Activated naive CD4-positive, alpha-beta T cell treated with Interleukin-2 at 50 U/mL for 16 hours (primary cell): ENCODE data around the gene SPOP.
"Not testable (repeated sequence)": the region's sequence is repeated elsewhere in the genome, so short reads cannot be mapped to it uniquely, and the experiment has no call there.

Experiments used
- DNase-seq: peaks from one replicate; pipeline ENCODE4 v3.0.0-alpha.2; 2020

SPOP gene

DNA sequence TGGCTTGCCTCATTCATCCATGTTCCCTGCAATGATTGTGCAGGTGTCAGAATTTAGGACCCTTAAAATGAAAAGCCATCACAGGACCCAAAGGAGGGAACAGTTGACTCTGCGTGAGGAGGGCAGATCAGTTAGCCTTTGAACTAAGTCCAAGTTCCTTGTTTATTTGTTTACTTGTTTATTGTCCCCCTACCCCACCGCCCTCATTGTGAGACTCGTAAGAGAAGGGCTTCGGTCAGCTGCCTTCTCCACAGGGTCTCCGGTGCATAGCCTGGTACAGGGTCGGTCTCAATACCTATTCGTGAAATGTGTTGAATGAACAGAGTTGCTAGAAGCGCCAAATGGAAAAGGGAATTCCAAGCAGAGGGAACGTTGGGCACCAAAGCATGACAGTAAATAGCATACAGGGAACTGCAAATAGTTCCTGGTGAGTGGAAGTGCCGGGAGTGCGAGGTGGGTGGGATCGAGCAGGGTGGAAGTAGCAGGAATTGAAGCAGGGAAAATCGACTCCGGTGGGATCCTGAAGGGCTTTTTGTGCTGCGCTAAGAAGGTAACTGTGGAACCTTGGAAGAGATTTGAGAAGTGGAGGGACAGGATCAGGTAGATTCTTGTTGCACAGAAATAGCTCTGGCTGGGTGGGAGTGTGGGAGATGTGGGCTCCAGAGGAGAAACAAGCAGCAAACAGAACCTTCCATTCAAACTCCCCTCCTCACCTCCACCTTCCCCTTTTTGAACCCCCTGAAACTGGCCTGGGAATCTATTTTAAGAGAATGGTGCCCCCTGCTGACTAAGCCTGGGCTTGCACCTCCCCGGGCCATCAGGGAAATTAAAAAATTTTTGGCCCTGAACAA is 17.2 kb upstream of the SPOP start:
- DNase-seq: peak; percentile 78

DNA sequence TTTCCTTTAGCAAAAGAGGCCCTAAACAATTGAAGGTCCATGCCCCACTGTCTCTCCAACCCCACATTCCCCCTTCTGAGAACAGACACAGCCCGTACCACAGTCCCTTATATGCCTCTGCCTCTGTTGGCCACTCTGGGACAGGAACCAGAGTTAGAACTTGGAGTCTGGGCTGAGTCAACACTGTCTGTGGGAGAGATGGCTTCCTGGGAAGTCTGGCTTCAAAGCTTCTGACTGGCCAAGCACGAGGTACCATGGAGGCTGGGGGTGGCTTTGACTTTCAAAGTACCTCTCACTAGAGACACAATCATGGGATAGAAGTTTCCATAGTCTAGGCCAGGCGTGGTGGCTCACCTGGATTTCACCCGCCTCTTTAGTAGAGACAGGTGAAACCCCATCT is 14.9 kb upstream of the SPOP start:
- DNase-seq: no peak

DNA sequence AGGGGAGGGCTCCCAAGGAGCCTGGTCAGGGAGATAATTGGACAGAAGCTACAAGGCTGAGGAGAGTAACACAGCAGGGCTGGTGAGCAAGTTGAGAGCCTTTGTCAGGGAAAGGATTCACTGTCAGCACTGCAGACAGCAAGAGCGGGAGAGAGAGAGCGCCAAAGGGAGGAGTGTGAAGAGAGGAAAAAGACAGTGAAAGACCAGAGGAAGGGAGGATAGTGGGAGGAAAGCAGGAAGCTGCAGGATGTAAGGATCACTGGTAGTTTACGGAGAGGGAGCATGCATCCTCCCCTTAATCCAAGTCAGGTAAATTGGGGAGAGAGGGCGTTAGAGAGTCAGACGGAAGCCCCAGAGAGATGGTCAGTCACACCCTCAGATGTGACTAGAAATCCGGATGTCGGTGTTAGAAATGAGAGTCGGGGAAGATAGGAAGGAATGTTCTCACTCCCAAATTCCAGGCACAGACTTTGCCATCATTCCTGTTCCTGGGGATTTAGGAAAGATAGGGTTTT is 13.8 kb upstream of the SPOP start:
- DNase-seq: no peak

DNA sequence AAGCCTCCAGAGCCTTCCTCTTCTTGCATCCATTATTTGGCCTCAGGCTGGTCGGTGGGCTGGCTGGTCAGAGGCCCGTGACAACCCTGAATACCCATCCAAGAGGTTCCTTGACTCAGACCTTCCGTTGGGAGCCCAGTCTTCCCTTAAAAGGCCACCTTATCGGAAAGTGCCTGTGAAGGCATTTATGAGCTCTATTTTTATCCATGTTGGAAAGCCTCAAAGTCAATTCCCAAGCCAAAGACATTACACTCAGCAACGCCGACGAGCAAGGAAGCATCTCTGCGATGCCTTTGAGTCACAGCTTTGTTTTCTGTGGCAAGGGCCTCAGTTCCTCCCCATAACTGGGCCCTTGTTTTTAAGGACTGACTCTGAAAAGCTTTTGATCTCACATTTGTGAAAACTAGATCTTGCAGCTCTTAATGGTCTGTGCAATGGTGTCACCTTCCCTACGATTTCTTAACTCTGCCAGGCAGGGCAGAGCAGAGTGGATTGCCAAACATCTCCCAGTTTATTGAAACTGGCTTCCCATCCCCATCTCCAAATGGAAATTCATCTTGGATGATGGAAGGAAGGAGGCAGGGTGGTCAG is 13.3 kb upstream of the SPOP start:
- DNase-seq: no peak

DNA sequence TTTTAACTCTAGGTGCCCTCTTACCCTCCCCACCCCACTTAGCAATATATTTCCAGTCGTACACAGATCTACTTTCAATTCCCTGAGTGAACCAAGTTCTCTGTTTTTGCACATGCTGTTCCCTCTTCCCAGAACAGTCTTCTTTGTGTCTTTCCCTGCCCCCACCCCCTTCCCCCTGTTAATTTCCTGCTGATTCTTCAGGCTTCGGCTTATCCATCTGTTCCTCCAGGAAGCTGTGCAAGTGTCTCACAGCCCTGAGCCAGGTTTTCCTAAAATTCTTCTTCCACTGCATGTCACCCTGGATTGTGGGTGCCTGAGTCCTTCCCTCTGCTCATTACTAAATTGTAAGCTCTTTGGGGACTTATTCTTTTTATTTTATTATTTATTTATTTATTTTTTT is 12.4 kb upstream of the SPOP start:
- DNase-seq: no peak

DNA sequence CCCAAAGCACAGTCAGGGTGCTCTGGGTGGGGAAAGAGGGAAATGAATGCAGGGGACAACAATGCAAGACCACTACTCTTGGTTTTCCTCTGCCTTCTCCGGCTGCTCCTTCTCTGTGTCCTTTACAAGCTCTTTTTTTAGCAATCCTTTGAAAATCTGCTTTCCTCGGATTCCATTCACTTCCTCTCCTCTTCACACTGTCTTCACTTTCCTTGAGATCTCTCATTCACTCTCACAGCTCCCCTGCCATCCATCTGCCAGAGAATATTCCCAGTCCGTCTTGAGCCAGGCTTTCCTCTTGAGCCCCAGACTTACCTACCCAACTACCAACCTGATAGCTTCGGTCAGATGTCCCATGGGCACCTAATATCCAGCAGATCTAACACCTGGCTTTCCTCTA is 11.0 kb upstream of the SPOP start:
- no peak for DNase-seq

DNA sequence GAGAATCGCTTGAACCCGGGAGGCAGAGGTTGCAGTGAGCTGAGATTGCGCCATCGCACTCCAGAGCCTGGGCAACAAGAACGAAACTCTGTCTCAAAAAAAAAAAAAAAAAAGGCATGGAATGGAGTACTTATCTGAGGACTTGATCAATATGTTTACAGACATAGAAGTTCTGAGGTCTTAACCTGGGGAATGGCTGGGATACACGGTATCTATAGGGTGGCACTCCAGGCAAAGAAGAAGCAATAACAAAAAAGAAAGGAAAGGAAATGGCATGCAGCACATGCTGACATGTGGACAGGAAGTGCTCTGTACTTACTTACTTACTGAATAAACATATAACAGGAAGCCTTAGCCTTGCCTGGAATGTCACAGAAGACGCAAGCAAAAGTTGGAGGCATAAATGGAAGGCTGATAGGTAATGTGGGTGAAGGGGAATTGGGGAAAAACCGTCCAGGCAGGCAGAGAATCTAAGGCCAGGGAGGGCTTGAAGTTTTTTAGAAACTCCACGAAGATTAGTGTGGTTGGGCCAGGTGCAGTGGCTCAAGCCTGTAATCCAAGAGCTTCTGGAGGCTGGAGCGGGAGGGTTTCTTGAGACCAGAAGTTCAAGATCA is 10.1 kb upstream of the SPOP start:
- DNase-seq: no peak

DNA sequence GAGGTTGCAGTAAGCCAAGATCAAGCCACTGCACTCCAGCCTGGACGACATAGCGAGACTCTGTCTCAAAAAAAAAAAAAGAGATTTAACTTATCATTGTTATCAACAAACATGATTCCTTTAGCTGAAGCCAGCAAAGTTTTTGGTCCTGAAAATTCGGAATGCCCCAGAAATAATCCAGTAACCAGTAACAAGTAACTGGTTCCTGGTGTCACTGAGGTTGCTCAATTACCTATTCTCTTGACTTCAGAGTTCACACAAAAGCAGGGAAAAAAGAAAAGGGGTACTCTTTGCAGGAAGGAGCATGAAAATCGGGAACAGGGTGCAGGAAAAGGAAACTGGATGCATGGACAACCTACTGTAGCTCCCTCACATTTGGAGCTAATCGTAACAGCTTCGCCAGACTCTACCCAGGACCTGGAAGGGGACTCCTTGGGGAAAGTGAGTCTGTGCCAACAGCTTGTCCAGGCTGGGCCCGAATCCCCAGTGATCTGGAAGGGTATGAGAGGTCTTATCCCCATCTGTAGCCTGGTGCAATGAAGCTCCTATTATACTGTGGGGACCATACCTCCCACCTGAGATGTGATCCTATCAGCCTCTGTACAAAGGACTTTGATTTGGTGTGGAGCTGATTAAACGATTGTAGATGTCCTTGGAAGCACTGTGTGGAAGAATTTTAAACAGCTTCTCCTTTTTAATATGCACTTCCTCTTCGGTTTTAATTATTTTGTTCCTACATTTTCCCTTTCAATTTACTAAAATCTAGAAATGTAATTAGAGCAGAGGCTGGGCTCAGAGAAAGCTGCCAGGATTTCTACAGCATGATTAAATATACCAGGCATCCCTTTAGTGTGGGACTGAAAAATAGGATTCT is 3.4 kb upstream of the SPOP start:
- DNase-seq: no peak

DNA sequence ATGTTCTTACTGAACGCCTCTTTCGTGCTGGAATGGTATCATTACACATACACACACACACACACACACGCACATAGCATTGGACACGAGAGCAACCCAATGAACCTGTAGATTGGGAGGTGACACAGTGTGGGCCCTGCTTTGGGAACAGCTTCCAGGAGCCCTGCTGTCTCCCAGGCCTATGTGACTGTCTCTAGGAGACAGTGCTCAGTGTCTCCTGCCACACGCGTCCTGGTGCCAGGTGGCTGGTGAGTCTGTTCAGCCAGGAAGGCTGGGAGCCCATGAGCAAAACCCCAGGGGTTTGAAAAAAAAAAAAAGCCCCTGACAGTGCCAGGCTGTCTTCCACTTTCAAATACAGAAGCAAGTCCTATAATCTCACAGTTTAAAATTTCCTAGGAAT is 2.4 kb upstream of the SPOP start:
- DNase-seq: no peak

DNA sequence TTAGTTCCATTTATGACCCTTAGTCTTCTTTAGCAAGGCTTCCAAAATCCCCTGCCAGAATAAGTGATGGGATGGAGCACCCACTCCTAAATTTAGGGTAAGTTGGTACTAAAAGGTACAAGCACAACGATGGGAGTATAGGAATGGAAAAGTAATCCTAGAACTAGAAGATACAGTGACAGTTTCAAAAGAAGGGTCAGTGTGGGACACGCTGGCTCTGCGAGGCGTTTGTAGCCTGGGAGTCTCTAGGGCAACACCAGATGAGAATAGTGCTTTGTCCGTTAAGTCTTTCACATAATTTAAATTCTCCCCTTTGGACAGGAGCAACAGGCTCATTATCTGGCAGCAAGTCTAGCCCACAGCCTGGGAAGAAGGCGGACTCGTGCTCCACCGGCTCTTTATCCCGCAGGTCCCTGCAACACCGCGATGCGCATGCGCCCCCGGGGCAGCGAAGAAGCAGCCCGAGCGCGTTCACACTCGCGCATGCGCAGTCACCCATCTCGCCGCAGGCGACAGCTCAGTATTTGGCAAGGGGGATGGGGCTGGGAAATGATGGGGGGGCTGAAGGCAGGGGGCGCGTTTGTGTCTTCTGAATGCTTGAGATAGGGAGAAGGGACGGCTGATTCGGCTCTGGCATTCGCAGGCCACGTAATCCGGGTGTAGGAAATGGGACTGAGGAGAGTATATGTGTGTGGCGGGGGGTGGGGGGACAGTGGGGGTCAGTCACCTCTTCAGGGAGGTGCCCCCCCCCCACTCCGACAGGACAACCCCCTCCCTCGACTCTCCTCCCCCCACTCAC is 564 bp downstream of the SPOP start:
- peak; percentile 94 for DNase-seq

DNA sequence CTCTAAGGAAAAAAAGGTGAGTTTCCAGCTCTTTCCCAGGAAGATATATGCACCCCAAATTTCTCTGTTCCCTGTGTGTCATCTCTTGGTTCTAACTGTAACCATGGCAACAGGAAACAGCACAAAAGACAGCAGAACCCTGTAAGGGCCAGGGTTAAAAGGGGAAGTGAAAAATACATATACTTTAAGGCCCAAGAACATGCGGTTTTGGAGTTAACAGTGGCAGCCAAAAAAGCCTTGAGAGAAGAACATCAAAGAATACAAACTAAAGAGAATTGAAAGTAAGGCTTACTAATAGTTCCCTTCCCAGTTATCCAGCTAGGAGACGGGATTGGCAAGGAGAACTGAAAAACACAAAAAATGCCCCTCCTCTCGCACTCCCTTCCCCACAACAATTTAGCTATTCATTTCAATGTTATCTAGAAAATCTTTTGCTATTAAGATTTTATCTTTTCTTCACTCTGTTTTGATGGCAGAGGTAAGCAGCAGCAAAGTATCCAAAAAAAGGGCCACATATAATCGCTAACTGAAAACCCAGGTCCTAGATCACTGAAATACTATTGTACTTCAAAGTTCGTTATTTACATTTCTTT is 1.5 kb downstream of the SPOP start:
- DNase-seq: no peak

DNA sequence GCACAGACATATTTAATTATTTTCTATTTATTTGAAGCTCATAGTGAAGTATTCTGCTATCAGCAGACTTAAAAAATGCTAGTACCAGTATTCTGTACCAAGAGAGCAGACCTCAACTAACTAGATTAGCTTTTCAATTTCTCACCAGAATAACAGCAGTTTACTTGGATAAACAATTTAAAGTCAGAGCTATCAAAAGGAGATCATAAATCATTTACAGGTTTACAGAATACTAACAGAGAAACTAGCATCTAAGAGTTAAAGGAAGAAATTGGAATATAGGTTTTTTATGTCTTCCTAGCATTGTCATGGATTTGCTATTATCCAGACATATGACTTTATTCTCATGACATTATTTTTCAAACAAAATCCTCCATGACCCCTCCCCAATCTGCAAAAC is 3.4 kb downstream of the SPOP start:
- no peak for DNase-seq

DNA sequence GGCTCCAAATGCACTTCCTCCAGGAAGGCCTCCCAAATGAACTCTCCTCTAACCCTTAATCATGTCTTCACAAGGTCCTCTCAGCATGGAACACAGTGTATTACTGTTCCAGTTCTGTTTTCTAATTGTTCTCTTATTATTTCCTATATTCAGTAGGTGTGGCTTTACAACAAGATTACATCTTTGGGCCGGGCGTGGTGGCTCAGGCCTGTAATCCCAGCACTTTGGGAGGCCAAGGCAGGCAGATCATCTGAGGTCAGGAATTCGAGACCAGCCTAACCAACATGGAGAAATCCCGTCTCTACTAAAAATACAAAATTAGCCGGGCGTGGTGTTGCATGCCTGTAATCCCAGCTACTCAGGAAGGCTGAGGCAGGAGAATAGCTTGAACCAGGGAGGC is 4.2 kb downstream of the SPOP start:
- DNase-seq: not testable (repeated sequence)

DNA sequence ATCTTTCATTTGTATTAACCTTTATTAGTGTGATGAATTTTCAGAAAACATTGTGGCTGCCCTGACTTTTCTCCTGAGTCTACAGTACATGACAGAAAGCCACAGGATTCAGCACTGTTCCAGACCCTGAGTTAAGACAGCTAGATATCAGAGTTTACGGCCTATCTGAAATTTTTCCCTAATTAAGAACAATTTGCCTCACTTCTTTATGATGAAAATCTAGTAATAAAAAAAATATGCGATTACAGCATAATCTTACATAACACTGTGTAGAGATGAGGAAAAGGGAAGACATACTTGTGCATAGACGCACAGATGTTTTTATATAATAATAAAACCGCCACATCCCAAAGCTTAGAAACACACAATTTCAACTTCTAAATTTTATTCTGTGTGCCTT is 7.3 kb downstream of the SPOP start:
- no peak for DNase-seq

DNA sequence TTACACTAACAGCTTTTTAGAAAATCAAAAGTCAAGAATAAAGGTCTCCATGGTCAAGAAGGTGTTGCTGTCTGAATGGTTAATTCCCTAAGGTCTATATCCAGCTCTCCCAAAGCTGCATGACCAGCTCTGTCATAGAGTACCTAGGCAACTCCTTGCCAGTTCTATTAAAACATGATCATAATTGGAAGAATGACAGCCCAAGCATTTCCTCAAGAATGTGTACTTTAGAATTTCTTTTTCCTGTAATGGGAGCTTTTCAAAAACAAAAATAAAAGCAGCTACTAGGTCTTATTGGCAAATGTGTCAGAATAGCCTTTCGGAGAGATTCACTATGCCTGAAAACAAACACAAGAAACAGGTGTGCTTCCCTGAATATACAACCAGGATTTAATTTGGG is 7.9 kb downstream of the SPOP start:
- DNase-seq: no peak

DNA sequence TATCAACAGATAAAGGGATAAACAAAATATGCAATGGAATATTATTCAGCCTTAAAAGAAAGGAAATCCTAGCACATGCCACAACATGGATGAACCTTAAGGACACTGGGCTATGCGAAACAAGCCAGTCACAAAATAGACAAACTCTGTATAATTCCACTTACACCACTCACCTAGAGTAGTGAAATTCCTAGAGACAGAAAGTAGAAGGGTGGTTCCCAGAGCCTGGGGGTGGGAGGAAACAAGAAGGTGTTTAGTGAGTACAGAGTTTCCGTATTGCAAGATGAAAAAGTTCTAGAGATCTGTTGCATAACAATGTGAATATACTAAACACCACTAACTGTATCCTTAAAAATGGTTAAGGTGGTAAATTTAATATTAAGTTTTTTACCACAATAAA is 10.0 kb downstream of the SPOP start:
- DNase-seq: no peak

DNA sequence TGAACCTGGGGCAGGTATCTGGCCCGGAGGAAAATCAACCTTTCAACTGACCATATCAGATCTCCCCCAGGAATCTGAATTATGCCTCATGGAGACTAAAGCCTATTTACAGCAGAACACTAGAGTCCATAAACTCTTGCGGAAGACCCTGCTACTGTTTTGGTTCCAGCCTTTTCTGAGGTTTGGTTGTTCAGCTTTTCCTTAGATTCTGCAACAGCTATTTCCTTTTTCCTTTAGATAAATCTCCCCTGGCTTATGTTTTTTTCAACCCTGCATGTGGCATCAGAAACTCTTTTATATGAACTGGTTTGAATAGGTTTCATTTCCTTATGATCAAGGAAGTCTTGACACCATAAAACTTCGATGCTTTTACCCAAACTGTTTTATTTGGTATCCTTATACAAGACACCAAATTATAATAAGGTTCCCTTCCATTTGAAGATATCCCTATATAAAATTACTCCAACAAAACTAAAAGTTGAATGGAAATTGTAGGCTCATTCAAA is 13.1 kb downstream of the SPOP start:
- no peak for DNase-seq

DNA sequence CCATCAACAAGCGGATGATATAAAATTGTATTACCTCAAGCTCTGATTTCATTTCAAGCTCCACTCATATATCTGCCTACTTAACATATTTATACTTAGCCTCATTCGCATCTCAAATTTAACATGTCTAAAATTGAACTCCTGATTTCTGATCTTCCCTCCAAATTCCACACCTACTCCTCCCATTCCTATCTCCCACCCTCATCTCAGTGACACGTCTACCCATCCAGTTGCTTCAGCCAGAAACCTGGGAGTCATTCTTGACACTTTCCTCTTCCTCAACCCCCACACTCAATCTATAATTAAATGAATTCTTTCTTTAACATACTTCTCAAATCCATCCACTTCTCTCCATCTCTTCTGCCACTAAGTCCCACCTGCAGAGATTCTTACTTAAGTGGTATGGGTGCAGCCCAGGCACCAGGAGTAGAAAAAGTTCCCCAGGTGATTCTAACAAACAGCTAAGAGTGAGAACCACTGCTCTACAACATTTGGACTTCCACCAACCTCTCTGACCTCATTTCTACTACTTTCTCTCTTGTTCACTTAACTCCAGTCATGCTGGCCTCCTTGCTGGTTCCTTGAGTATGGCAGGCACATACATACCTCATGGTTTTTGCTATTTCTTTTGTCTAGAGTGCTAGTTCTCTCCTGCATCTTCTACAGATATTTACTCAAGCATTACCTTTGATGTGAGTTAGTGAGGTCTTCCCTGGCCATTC is 18.1 kb downstream of the SPOP start:
- DNase-seq: no peak

DNA sequence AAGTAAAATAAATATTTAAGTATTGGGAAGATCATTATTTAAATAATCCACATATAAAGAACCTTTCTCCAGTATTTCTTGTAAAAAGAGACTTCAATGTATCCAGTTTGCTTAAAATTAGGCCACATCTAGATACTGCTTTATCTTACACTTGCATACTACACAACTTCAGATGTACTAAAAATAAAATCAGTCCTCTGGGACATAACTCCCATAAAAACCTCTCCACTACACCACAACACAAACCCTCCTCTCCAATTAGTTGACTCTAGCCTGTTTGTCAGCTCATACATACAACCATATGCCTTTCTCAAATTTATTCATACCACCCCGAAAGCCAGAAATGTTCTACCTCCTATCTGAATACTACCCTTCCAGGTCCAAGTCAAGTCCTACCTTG is 21.6 kb downstream of the SPOP start:
- no peak for DNase-seq

DNA sequence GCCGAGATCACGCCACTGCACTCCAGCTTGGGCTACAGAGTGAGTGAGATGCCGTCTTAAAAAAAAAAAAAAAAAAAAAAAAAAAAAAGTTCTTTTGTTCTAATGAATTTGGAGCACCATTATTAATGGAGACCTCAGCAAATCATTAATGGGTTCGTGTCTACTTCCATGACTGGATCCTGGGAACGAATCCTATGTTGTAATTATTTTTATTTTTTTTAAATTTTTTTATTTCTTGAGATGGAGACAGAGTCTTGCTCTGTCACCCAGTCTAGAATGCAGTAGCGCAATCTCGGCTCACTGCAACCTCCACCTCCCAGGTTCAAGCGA is 30.7 kb downstream of the SPOP start:
- DNase-seq: no peak
